HG03378 (cell line): ENCODE results near the gene SKAP1.

Experiments used
- ATAC-seq: cut with Tn5 transposase; IDR thresholded peaks from one replicate; pipeline ENCODE4 v1.9.1; 2021; ENCODE audit warnings: mild to moderate bottlenecking, moderate library complexity; ENCODE audit not compliant: unreplicated experiment

The SKAP1 gene

GRCh38 chr17:48153691-48154358 lies 276.2 kb downstream of the SKAP1 start:
- ATAC-seq, result no peak

- no peak for ATAC-seq
These were observed 277.7 kb downstream of the SKAP1 start for GRCh38 chr17:48152289-48152688.

- no peak for ATAC-seq
These were observed 278.8 kb downstream of the SKAP1 start for GRCh38 chr17:48151220-48151619.

GRCh38 chr17:48150597-48151001 lies 279.4 kb downstream of the SKAP1 start:
- ATAC-seq, result no peak

GRCh38 chr17:48149787-48150463 lies 280.1 kb downstream of the SKAP1 start:
- no peak for ATAC-seq

- no peak for ATAC-seq
These were observed 280.9 kb downstream of the SKAP1 start for GRCh38 chr17:48148854-48149786.

- no peak for ATAC-seq
These were observed 281.8 kb downstream of the SKAP1 start for GRCh38 chr17:48148029-48148770.

- no peak for ATAC-seq
These were observed 284.8 kb downstream of the SKAP1 start for GRCh38 chr17:48144976-48145798.

GRCh38 chr17:48144231-48144630 lies 285.8 kb downstream of the SKAP1 start:
- no peak for ATAC-seq

- ATAC-seq, result no peak
These were observed 286.4 kb downstream of the SKAP1 start for GRCh38 chr17:48143629-48144028.

- ATAC-seq, result no peak
These were observed 290.1 kb downstream of the SKAP1 start for GRCh38 chr17:48139944-48140343.

GRCh38 chr17:48137656-48138055 lies 292.4 kb downstream of the SKAP1 start:
- ATAC-seq, result no peak

- no peak for ATAC-seq
These were observed 295.0 kb downstream of the SKAP1 start for GRCh38 chr17:48134912-48135480.

- no peak for ATAC-seq
These were observed 297.6 kb downstream of the SKAP1 start for GRCh38 chr17:48132385-48132784.

GRCh38 chr17:48131216-48131824 lies 298.7 kb downstream of the SKAP1 start:
- no peak for ATAC-seq

- ATAC-seq, result no peak
These were observed 300.0 kb downstream of the SKAP1 start for GRCh38 chr17:48129981-48130380.

GRCh38 chr17:48128400-48128799 lies 301.6 kb downstream of the SKAP1 start:
- ATAC-seq, result no peak

GRCh38 chr17:48127371-48128051 lies 302.5 kb downstream of the SKAP1 start:
- no peak for ATAC-seq

GRCh38 chr17:48126532-48126850 lies 303.5 kb downstream of the SKAP1 start:
- ATAC-seq, result no peak
